Right hindlimb (tissue), 1 donor: ENCODE data around the gene NDUFS2.
A peak's percentile ranks its signal among the peaks of the same experiment; 100 is the strongest.

Experiments used
- DNase-seq: peaks from one replicate; pipeline ENCODE4 v3.0.0-alpha.2; 2018

NDUFS2 gene

DNA sequence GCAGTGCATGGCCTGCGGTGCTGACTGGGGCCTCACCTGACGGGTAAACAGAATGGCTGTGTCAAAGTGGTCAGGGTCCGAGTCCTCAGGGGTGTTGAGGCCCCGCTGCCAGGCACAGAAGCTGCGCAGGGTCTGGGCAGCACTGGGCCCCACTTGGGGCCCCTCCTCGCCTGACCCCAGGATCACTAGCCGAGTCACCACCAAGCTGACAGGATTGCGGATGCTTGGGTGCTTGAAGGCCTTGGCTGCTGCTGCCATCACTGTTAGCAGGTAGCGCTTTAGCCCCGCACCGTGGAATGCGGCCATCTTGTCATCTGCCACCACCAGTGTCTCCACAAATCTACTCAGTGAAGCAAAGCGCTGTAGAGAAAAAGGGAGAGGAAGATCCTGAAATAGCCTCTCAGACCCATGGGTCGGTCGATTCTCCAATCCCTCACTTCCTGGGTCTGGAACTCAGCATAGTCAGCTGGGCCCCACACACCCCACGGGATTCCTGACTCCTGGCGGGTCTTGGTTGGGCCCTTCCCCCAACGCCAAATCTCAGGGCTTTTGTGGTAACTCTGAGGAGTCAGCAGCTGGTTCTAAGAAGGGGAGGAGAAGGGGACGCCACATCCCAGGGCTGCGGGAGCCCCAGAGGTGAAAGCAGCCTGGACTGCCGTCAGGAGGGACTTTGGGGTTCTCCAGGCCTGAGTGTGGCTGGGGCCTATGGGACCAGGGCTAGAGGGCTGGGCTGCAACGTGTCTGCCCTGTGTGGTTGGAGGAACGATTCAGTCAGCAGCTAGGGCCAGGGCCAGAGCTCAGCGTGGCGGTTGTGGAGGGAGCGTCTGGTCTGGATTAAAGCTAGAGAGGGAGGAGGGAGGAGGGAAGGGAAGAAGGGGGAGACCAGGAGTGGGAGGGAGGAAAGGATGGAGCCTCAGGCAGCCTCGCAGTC lies 5.4 kb upstream of the NDUFS2 start:
- DNase-seq, result peak; percentile 93

DNA sequence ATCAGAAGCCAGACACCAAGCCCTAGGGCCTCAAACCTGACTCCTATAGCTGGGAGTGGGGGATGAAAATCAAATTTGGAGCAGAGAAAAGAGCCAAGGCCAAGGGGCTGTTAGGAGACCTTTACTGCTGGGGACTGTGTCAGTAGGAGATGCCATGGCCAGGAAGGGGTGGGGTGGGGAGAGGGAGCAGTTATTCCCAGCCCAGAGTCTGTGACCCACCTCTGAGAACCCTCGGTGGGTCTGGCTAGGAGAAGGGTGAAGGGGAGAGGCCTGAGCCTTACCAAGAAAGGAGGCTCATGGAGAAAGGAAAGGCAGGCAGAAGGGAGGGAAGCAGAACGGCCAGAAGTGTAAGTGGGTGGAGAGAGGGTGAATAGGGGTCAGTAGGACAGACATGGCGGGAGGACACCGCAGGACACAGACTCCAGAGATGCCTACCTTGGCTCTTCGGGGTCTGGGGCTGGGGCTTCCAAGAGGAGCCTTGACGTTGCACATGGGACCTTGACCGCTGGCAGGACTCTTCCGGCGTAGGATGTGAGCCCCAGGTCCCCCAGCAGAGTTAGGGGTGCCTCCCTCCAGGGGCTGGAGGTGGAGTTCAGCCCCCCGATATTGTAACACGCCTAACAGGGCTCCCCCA lies 4.5 kb upstream of the NDUFS2 start:
- no peak for DNase-seq

GRCh38 chr1:161198194-161198896 lies 3.8 kb upstream of the NDUFS2 start:
- DNase-seq, result peak; percentile 82

DNA sequence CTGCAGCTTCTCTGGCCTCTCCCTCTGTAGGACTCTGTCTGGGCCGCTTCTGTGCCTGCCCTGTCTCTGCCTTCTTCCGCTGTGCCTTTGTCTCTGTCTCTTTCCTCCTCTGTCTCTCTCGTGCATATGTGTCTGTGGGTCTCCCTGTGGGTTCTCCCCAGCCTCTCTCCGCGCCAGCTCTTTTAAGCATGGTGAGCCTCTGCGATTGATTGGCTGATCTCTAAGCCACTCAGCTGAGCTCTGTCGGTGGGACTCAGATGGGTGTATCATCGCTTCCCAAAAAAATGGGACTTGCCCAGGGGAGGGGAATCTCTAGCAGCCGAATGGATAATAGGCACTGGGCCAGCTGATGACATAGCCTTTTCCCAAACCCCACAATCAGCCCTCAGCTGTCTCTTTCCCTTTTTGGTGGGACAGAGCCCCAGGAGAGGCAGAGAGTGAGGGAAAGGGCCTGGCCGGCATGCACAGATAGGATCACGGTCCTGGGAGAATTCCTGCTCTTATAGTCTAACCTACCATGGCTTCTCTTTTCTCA lies 3.2 kb upstream of the NDUFS2 start, which contains the start of gene ADAMTS4:
TSS of gene ADAMTS4 (minus strand) at position 158 of the 535 bp plus-strand sequence. CDS start 427 bp downstream, outside the sequence.
- DNase-seq, result peak; percentile 89

- DNase-seq, result peak; percentile 69
Observed at GRCh38 chr1:161199506-161200139, 2.5 kb upstream of the NDUFS2 start.

GRCh38 chr1:161200421-161200991 lies 1.7 kb upstream of the NDUFS2 start:
- no peak for DNase-seq

DNA sequence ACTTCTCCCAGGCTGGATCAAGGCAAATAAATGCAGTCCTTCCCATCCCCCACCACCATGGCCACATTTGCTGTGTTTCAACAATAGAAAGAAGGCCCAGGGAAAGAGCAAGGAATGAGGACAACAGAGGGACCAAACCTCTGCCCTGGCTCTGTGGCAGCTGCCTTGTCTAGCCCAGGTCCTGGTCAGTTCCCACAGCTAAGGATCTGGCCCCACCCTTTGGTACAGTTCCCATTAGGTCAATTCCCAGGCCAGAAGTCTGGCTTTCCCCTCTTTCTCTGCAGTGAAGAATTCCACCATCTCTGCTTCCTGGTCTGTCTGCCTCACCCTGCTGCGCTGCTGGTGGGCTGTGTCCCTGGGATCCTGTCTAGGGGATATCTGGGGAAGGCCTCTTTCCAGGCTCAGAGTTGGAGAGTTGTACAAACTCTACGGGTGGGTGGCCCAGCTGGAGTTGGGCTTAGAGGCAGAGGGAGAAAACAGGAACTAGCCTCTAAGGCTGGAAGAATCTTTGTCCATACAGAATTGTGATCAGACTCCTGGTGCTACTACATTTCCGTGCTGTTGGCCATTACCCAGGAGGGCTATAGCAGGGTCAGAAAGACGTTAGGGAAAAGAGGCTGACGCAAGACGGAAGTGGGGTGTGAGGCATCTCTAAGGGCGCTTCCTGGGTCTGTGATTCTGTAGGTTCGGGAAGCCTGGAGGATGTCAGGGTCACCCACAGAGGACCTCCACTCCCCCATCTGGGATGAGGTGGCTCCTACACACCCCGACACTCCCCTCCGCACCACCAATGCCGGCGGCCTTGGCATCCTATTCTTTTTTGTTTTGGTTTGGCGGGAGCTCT lies 953 bp upstream of the NDUFS2 start:
- DNase-seq, result peak; percentile 69

DNA sequence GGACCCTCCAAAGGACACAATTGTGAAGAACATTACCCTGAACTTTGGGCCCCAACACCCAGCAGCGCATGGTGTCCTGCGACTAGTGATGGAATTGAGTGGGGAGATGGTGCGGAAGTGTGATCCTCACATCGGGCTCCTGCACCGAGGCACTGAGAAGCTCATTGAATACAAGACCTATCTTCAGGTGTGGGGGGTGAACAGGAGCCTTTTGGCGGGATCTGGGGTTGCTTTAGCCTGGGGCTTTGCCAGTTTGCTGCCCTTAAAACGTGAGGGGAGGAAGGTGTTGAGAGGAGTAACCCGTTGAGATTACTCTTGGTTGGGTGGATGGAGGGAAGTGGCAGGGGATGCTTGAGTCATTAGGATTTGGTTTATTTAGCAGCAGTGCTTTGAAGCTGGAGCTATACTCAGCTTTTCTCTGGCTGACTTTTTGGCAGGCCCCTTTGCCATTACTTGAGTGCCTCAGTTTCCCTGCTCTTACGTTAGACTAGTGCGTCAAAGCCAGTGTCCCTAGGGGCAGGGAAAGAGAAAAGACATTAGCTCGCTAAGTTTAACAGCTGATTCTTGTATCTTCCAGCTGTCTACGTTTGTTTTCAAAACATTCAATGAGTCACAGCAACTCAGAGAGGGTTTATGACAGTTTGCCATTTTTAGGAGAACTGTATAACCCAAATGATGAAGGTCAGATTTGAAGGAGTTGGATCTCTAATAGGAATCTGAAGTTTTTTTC lies 4.4 kb downstream of the NDUFS2 start:
- DNase-seq, result no peak

DNA sequence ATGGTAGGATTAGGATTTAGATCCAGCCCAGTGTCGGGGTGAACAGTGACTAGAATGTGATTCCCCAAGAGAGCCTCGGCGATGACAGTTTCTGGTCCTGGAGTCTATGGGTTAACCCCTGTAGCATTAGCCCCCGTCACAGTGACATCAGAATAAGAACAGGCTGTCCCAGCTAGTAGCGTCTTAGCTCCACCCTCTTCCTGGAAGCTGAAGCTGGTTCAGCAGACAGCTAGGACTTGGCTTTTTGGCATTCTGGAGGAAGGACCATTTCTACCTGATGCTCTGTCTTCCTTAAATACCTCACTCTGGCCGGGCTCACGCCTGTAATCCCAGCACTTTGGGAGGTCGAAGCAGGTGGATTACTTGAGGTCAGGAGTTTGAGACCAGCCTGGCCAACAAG lies 5.0 kb downstream of the NDUFS2 start:
- DNase-seq, result no peak

- peak; percentile 78 for DNase-seq
Observed at GRCh38 chr1:161209790-161210409, 7.7 kb downstream of the NDUFS2 start.

DNA sequence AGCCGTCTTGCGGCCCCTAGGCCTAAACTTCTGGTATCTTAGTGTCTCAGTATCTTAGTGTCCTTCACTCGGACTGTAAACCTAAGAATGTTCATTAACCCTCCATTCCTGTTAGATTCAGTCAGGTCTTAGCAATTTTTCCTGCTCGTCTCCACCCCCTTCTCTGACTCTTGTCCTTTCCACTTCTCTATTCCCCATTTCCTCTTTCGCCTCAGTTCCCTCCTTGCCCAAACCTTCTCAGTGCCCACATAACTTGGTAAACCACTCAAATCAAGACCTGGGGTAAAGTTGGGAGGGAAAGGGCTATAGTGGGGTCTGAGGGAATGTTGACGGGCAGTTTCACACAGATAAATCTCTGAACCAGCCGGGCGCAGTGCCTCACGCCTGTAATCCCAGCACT lies 12.2 kb downstream of the NDUFS2 start:
- DNase-seq, result no peak

- DNase-seq, result no peak
Observed at GRCh38 chr1:161215076-161215475, 12.9 kb downstream of the NDUFS2 start, which contains the start of gene FCER1G. FCER1G (plus strand) TSS chr1:161215295; CDS start chr1:161215322, 27 bp downstream.

DNA sequence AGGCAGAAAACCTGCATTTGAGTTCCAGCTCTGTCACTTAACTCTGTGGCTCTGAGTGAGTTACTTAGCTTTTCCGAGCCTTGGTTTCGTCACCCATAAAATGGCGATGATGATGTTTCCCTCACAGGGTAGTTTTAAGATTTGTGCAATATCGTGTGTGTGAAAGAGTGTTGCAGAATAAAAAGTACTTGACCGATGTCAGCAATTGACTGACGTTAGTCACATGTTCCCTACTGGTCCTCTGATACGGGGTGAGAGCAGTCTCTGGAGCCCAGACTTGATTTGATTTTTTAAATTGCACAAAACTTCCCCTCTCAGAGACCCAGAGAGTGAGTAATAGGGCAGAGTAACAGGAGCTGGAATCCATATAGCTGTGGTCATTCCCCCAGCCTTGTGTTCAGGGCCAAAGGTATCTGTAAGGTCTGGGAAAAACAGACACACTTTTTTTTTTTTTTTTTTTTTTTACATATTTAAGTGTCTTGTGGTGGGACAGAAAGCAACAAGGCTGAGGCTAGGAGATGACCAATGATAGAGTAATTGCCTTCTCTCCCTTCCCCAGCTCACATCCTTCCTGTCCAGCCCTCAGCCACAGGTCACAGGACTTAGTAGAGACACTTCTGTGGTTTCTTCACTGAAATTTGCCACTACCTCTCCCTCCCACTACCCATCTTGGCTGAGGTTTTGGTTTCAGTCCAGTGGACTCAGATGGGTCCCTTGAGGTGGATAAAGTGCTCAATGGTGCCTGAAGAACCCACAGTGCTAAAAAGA lies 15.0 kb downstream of the NDUFS2 start:
- DNase-seq, result no peak

GRCh38 chr1:161217831-161218230 lies 15.7 kb downstream of the NDUFS2 start:
- DNase-seq, result no peak

DNA sequence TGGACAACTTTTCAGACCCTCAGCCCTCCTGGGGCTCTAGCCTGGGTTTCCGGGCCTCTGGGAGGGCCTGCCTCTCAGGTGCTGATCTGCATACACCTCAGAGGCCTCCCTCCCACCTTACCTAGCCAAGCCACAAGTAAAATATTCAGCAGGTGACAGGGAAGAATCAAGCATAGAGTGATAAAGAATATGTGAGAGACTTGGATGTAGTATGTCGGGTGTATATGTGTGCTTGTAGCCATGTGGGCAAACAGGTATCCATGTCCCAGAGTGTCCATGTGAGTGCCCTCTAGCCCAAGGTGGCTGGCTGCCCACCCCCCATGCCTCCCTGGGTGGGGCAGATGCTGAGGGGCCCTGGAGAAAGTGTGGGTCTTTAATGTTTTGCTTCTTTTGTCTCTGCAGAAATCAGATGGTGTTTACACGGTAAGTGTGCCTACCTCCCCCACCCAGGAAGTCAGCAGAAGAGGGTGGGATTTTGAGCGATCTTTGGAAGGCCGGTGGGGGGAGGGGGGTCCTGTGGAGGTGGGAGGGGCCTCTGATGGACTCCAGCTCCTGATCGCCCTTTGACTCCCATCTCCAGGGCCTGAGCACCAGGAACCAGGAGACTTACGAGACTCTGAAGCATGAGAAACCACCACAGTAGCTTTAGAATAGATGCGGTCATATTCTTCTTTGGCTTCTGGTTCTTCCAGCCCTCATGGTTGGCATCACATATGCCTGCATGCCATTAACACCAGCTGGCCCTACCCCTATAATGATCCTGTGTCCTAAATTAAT lies 16.3 kb downstream of the NDUFS2 start:
- no peak for DNase-seq

- DNase-seq, result no peak
Observed at GRCh38 chr1:161219078-161219892, 17.1 kb downstream of the NDUFS2 start.

GRCh38 chr1:161220002-161220401 lies 17.8 kb downstream of the NDUFS2 start:
- no peak for DNase-seq
